ENCODE data around the gene ACVR1B. TPM values are rescaled to one million over a fixed set of nuclear protein-coding genes. Genes with fewer than 3 reads are reported as not detected.

The ACVR1B gene
- total RNA-seq, 4 donors from 2014 or later, result 9.1 to 71.6 (median 59.2) TPM

GRCh38 chr12:51949342-51950030, 2.0 kb upstream of the ACVR1B start:
- no peaks in the 10 kb centered on the region for H3K36me3 ChIP-seq
- H3K9me3 ChIP-seq, result no peaks in the 10 kb centered on the region
- H3K27ac ChIP-seq, result no peak overlapping the region
- DNase-seq, result no peak
- TF ChIP-seq POLR2A (IDR thresholded peaks at IDR 0.05), result no peak
- TF ChIP-seq, protein P1, sequence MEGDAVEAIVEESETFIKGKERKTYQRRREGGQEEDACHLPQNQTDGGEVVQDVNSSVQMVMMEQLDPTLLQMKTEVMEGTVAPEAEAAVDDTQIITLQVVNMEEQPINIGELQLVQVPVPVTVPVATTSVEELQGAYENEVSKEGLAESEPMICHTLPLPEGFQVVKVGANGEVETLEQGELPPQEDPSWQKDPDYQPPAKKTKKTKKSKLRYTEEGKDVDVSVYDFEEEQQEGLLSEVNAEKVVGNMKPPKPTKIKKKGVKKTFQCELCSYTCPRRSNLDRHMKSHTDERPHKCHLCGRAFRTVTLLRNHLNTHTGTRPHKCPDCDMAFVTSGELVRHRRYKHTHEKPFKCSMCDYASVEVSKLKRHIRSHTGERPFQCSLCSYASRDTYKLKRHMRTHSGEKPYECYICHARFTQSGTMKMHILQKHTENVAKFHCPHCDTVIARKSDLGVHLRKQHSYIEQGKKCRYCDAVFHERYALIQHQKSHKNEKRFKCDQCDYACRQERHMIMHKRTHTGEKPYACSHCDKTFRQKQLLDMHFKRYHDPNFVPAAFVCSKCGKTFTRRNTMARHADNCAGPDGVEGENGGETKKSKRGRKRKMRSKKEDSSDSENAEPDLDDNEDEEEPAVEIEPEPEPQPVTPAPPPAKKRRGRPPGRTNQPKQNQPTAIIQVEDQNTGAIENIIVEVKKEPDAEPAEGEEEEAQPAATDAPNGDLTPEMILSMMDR (IDR thresholded peaks at IDR 0.05), result no peak
- H3K4me1 ChIP-seq, result peaks cover 0 to 10% (median 5%) of the 10 kb centered on the region in 4 donors
- no peaks in the 10 kb centered on the region for H3K27me3 ChIP-seq
- no peak overlapping the region for H3K4me3 ChIP-seq

- Histone ChIP-seq H3K27me3 (no peaks in the 10 kb centered on the region), H3K4me3 (peak overlapping the region; percentile 39 to 96 (median 61)), H3K27ac (peak overlapping the region in 3 of 4 donors; percentile 24 to 65 (median 59)), H3K4me1 (peaks cover 0 to 23% (median 6%) of the 10 kb centered on the region in 4 donors), H3K9me3 (no peaks in the 10 kb centered on the region), H3K36me3 (no peaks in the 10 kb centered on the region)
- no peak for DNase-seq
- no peak for TF ChIP-seq POLR2A (IDR thresholded peaks at IDR 0.05)
- TF ChIP-seq, protein P1 (IDR thresholded peaks at IDR 0.05), result no peak
Measured at GRCh38 chr12:51950682-51951198, 759 bp upstream of the ACVR1B start.

DNA sequence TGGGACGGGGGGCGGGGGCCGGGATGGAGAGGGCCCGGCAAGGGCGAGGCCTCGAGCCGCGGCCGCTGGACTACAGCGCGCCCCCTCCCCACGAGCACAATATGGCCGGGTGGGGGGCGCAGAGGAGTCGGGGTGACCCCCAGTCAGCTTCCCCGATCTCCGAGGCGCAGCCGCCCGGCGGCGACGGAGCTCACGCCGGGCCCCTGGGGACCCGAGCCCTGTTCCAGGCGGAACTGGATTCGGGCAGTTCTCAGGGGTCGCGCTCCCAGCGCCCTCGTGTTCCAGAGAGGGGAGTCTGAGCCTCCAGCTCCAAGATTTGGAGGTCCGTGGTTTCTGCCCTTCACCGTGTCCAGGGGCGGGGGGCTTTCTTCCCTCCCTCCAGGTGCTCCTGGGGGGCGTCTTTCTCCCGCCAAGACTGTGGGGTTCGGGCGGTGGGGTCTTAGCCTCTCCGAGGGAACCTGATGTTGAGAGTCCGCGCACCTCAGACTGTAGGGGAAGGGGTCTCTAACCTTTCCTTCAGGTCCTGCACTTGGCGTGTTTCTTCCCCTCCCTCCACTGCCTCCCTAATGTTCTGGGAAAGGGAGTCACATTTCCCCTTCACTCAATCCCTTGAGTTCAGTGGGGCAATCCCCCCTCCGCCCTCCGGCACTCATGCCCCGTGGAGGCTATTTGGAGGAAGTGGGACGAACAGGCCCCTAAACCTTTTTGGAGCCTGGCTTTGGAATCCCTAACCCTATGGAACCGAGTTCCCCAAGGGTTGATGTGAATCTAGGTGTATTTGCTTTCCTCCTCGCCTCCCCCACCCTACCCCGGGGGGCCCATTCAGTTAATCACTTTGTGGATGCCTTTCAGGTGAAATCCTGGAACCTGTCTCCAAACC, 584 bp downstream of the ACVR1B start:
- Histone ChIP-seq H3K9me3 (no peaks in the 10 kb centered on the region), H3K27me3 (no peaks in the 10 kb centered on the region), H3K27ac (peak overlapping the region; percentile 80 to 92 (median 89)), H3K4me1 (peaks cover 0 to 33% (median 7%) of the 10 kb centered on the region in 4 donors), H3K4me3 (peak overlapping the region; percentile 78 to 96 (median 93)), H3K36me3 (no peaks in the 10 kb centered on the region)
- TF ChIP-seq, protein P1 (IDR thresholded peaks at IDR 0.05), result no peak
- no peak for TF ChIP-seq POLR2A (IDR thresholded peaks at IDR 0.05)
- peak in 1 of 3 donors; percentile 57 for DNase-seq

DNA sequence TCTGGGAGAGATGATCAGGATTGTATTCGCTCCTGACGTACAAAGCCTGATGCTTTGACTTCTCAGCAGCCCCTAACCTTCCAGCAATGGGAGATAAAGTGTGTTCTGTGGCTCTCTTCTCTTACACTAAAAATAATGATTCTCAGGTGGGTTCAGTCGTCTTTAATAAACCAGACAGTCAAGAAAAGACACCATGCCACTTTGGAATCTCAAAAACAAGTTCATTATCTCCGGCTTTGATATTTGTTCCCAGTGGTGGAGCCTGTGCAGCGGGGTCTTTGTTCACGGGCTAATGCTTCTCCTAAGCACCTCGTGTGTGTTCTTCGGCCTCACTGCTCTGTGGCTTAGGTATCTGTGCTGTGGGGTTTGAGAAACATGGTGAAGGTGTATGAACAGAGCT, 1.6 kb downstream of the ACVR1B start:
- Histone ChIP-seq H3K4me3 (peak overlapping the region in 3 of 4 donors; percentile 78 to 96 (median 90)), H3K27ac (peak overlapping the region in 3 of 4 donors; percentile 87 to 92 (median 91)), H3K4me1 (peaks cover 0 to 34% (median 7%) of the 10 kb centered on the region in 4 donors), H3K27me3 (no peaks in the 10 kb centered on the region), H3K36me3 (no peaks in the 10 kb centered on the region), H3K9me3 (no peaks in the 10 kb centered on the region)
- no peak for DNase-seq
- TF ChIP-seq, protein P1 (IDR thresholded peaks at IDR 0.05), result no peak
- no peak for TF ChIP-seq POLR2A (IDR thresholded peaks at IDR 0.05)

GRCh38 chr12:51953864-51954263, 2.4 kb downstream of the ACVR1B start:
- no peaks in the 10 kb centered on the region for H3K27me3 ChIP-seq
- peak overlapping the region in 2 of 4 donors; percentile 78 to 90 for H3K4me3 ChIP-seq
- TF ChIP-seq, protein P1 (IDR thresholded peaks at IDR 0.05), result no peak
- TF ChIP-seq POLR2A (IDR thresholded peaks at IDR 0.05), result no peak
- H3K4me1 ChIP-seq, result peaks cover 0 to 36% (median 7%) of the 10 kb centered on the region in 4 donors
- H3K36me3 ChIP-seq, result no peaks in the 10 kb centered on the region
- H3K9me3 ChIP-seq, result no peaks in the 10 kb centered on the region
- no peak for DNase-seq
- H3K27ac ChIP-seq, result peak overlapping the region in 3 of 4 donors; percentile 87 to 92 (median 91)

All from Peyer's patch (tissue), 4 donors.